CD4-positive, alpha-beta memory T cell (primary cell): ENCODE measurements around the gene COL5A3. TPM values are rescaled to one million over a fixed set of nuclear protein-coding genes. Genes with fewer than 3 reads are reported as not detected.
A peak's percentile ranks its signal among the peaks of the same experiment; 100 is the strongest.
"Not testable (repeated sequence)": the region's sequence is repeated elsewhere in the genome, so short reads cannot be mapped to it uniquely, and the experiment has no call there.

Experiments used
- CTCF ChIA-PET: fragments of 350-600 bp; sonication (Branson Sonifier 250); formaldehyde crosslinking; loops from one replicate; lab custom pipeline; 2021; ENCODE audit warnings: inconsistent platforms; ENCODE audit not compliant: partially characterized antibody; lab: Charles Lee
- POLR2A ChIA-PET: fragments of 350-600 bp; sonication (Branson Sonifier 250); formaldehyde crosslinking; loops from one replicate; lab custom pipeline; 2021; ENCODE audit not compliant: partially characterized antibody; lab: Charles Lee
- DNase-seq, 5 donors: peaks; one replicate each; pipeline versions ENCODE4 v3.0.0 to v3.0.0-alpha.2; 2020 to 2022; ENCODE audit warnings: mixed read lengths in 1 of 5
- H3K27ac ChIP-seq: one replicate; pipeline ENCODE4 v1.7.0; 2013; ENCODE audit warnings: low read depth, low read length
- H3K27me3 ChIP-seq: 2 replicates; pipeline ENCODE4 v1.7.0; 2013; ENCODE audit warnings: mild to moderate bottlenecking, low read length, moderate library complexity; ENCODE audit not compliant: insufficient read depth
- H3K36me3 ChIP-seq: 2 replicates; pipeline ENCODE4 v1.7.0; 2013; ENCODE audit warnings: mild to moderate bottlenecking, low read length, moderate library complexity; ENCODE audit not compliant: insufficient read depth
- H3K4me1 ChIP-seq: 2 replicates; pipeline ENCODE4 v1.7.0; 2013; ENCODE audit warnings: mild to moderate bottlenecking, low read length, moderate library complexity; ENCODE audit not compliant: insufficient read depth
- H3K4me3 ChIP-seq, 2 donors: one replicate each; pipeline ENCODE4 v1.7.0; 2013; ENCODE audit warnings: low read length in 2 of 2, mild to moderate bottlenecking in 1 of 2
- H3K9me3 ChIP-seq, 2 donors: one replicate each; pipeline ENCODE4 v1.7.0; 2013; ENCODE audit warnings: low read length in 2 of 2, control low read depth in 1 of 2; ENCODE audit not compliant: control insufficient read depth in 1 of 2
- H3K27ac Mint-ChIP-seq, 7 donors: one replicate each; pipeline ENCODE4 v1.8.0; 2020 to 2021; ENCODE audit warnings: mixed read lengths in 7 of 7, mild to moderate bottlenecking in 6 of 7, inconsistent platforms in 3 of 7, moderate library complexity in 3 of 7
- H3K27me3 Mint-ChIP-seq, 2 donors: one replicate each; pipeline ENCODE4 v1.8.0; 2020 to 2021; ENCODE audit warnings: mixed read lengths in 2 of 2
- H3K36me3 Mint-ChIP-seq, 2 donors: one replicate each; pipeline ENCODE4 v1.8.0; 2020 to 2021; ENCODE audit warnings: mixed read lengths in 2 of 2, inconsistent platforms in 1 of 2, mild to moderate bottlenecking in 1 of 2
- H3K4me1 Mint-ChIP-seq, 4 donors: one replicate each; pipeline ENCODE4 v1.8.0; 2020 to 2021; ENCODE audit warnings: mixed read lengths in 4 of 4, mild to moderate bottlenecking in 1 of 4
- H3K4me3 Mint-ChIP-seq, 8 donors: one replicate each; pipeline ENCODE4 v1.8.0; 2020 to 2021; ENCODE audit warnings: mixed read lengths in 8 of 8, mild to moderate bottlenecking in 7 of 8, moderate library complexity in 6 of 8, inconsistent platforms in 3 of 8
- H3K9me3 Mint-ChIP-seq, 8 donors: one replicate each; pipeline ENCODE4 v1.8.0; 2020 to 2021; ENCODE audit warnings: mixed read lengths in 8 of 8, mild to moderate bottlenecking in 5 of 8, inconsistent platforms in 3 of 8, moderate library complexity in 1 of 8
- intact Hi-C: fragments of 100-400 bp; cut with micrococcal nuclease; formaldehyde crosslinking; loops from one replicate; pipeline ENCODE4 v1.15.1; 2023
- polyA plus RNA-seq, 2 donors: library from polyadenylated mRNA; unstranded; fragments of 300-500 nt; fragmentation: Illumina TruSeq; gene quantifications; one replicate each; pipeline ENCODE4 v1.2.3, GENCODE V29; 2021
- total RNA-seq, 2 experiments: library from RNA; stranded (reverse); gene quantifications; one replicate each; pipeline ENCODE4 v1.2.3, GENCODE V29; 2021

Gene COL5A3
- total and polyA plus RNA-seq, 4 experiments from 2014 or later = 0.07 to 4.3 (median 2.0) TPM

- Mint-ChIP-seq H3K27ac (no peak overlapping the region), H3K4me1 (peaks cover 14 to 27% (median 22%) of the 10 kb centered on the region in 4 donors), H3K4me3 (no peak overlapping the region), H3K36me3 (no peaks in the 10 kb centered on the region), H3K27me3 (peaks cover 31 to 39% of the 10 kb centered on the region in 2 donors), H3K9me3 (no peaks in the 10 kb centered on the region)
- Histone ChIP-seq H3K4me3 (no peak overlapping the region), H3K27me3 (peaks cover 20% of the 10 kb centered on the region), H3K9me3 (no peaks in the 10 kb centered on the region), H3K27ac (no peak overlapping the region), H3K4me1 (peaks cover 25% of the 10 kb centered on the region), H3K36me3 (no peaks in the 10 kb centered on the region)
- intact Hi-C loops = loop anchor here (1.0 kb wide), 3 partner anchors 69 to 319 kb away; no protein-coding TSS in a partner anchor
- ChIA-PET CTCF (interaction anchor here (0.9 to 5.1 kb wide), 13 partner anchors 12 to 461 kb away, joined by 3 to 74 read pairs (median 6); no protein-coding TSS in a partner anchor), POLR2A (interaction anchor here (1.5 kb wide), 1 partner anchor 96 kb away, joined by 6 read pairs; no protein-coding TSS in a partner anchor)
- DNase-seq = no peak
Observed at GRCh38 chr19:9931629-9932028, 78.7 kb downstream of the COL5A3 start.

- H3K4me1 Mint-ChIP-seq = peaks cover 0 to 2% (median 0%) of the 10 kb centered on the region in 4 donors
- no peak overlapping the region for H3K27ac ChIP-seq
- ChIA-PET CTCF (interaction anchor here (0.7 to 1.9 kb wide), 4 partner anchors 29 to 780 kb away, joined by 3 to 6 read pairs (median 3); no protein-coding TSS in a partner anchor), POLR2A (no interaction called here)
- peaks cover 11 to 15% of the 10 kb centered on the region in 2 donors for H3K27me3 Mint-ChIP-seq
- H3K9me3 Mint-ChIP-seq = peaks cover 0 to 5% (median 0%) of the 10 kb centered on the region in 8 donors
- intact Hi-C loops = no loop called here
- no peaks in the 10 kb centered on the region for H3K4me1 ChIP-seq
- no peaks in the 10 kb centered on the region for H3K27me3 ChIP-seq
- H3K9me3 ChIP-seq = no peaks in the 10 kb centered on the region
- H3K36me3 Mint-ChIP-seq = no peaks in the 10 kb centered on the region
- DNase-seq = no peak
- no peak overlapping the region for H3K4me3 Mint-ChIP-seq
- no peak overlapping the region for H3K4me3 ChIP-seq
- H3K27ac Mint-ChIP-seq = no peak overlapping the region
- H3K36me3 ChIP-seq = no peaks in the 10 kb centered on the region
Observed at GRCh38 chr19:9923440-9923839, 86.9 kb downstream of the COL5A3 start.

- H3K27ac Mint-ChIP-seq, H3K9me3 ChIP-seq, POLR2A ChIA-PET, intact Hi-C loops, H3K4me3 ChIP-seq, H3K27me3 ChIP-seq, DNase-seq, H3K27ac ChIP-seq, H3K4me1 ChIP-seq, H3K36me3 Mint-ChIP-seq, H3K9me3 Mint-ChIP-seq, H3K36me3 ChIP-seq, H3K4me3 Mint-ChIP-seq, H3K4me1 Mint-ChIP-seq: not testable (repeated sequence)
- CTCF ChIA-PET = interaction anchor here (1.9 kb wide), 1 partner anchor 105 kb away, joined by 6 read pairs; no protein-coding TSS in a partner anchor
- peaks cover 14 to 17% of the 10 kb centered on the region in 2 donors for H3K27me3 Mint-ChIP-seq
Observed at GRCh38 chr19:9922782-9923379, 87.4 kb downstream of the COL5A3 start.

- CTCF ChIA-PET = interaction anchor here (0.6 to 2.1 kb wide), 2 partner anchors 15 to 71 kb away, joined by 3 to 7 read pairs; no protein-coding TSS in a partner anchor
- intact Hi-C loops = no loop called here
- peak overlapping the region in 1 of 8 donors; percentile 28 for H3K4me3 Mint-ChIP-seq
Observed at GRCh38 chr19:9917321-9917720, 93.0 kb downstream of the COL5A3 start.

GRCh38 chr19:9916719-9917118, 93.6 kb downstream of the COL5A3 start:
- H3K36me3 ChIP-seq = no peaks in the 10 kb centered on the region
- intact Hi-C loops = no loop called here
- DNase-seq = no peak
- peaks cover 15% of the 10 kb centered on the region for H3K4me1 ChIP-seq
- H3K4me3 Mint-ChIP-seq = peak overlapping the region in 2 of 8 donors; percentile 52 to 56
- ChIA-PET POLR2A (interaction anchor here (1.0 kb wide), 1 partner anchor 81 kb away, joined by 3 read pairs; the partner anchor contains the start of gene PIN1), CTCF (interaction anchor here (1.6 to 2.1 kb wide), 2 partner anchors 10 to 71 kb away, joined by 3 to 7 read pairs; no protein-coding TSS in a partner anchor)
- H3K4me3 ChIP-seq = no peak overlapping the region
- H3K27me3 Mint-ChIP-seq = peaks cover 21 to 28% of the 10 kb centered on the region in 2 donors
- H3K9me3 Mint-ChIP-seq = peaks cover 0 to 2% (median 0%) of the 10 kb centered on the region in 8 donors
- peak overlapping the region in 1 of 7 donors; percentile 6 for H3K27ac Mint-ChIP-seq
- no peaks in the 10 kb centered on the region for H3K9me3 ChIP-seq
- H3K27ac ChIP-seq = no peak overlapping the region
- peaks cover 14% of the 10 kb centered on the region for H3K27me3 ChIP-seq
- H3K36me3 Mint-ChIP-seq = no peaks in the 10 kb centered on the region
- peaks cover 4 to 18% (median 7%) of the 10 kb centered on the region in 4 donors for H3K4me1 Mint-ChIP-seq

More at GRCh38 chr19:9917321-9917720, 93.0 kb downstream of the COL5A3 start:
- Mint-ChIP-seq H3K36me3 (no peaks in the 10 kb centered on the region), H3K27me3 (peaks cover 21 to 28% of the 10 kb centered on the region in 2 donors), H3K4me1 (peaks cover 4 to 18% (median 7%) of the 10 kb centered on the region in 4 donors), H3K9me3 (peaks cover 0 to 2% (median 0%) of the 10 kb centered on the region in 8 donors), H3K27ac (no peak overlapping the region)
- peaks cover 8% of the 10 kb centered on the region for H3K27me3 ChIP-seq
- no peak overlapping the region for H3K27ac ChIP-seq
- peaks cover 15% of the 10 kb centered on the region for H3K4me1 ChIP-seq
- no peaks in the 10 kb centered on the region for H3K36me3 ChIP-seq
- no peak for DNase-seq
- no peaks in the 10 kb centered on the region for H3K9me3 ChIP-seq
- H3K4me3 ChIP-seq = no peak overlapping the region
- POLR2A ChIA-PET = interaction anchor here (1.0 kb wide), 1 partner anchor 82 kb away, joined by 3 read pairs; the partner anchor contains the start of gene PIN1

- H3K4me1 ChIP-seq = peaks cover 15% of the 10 kb centered on the region
- Mint-ChIP-seq H3K9me3 (peaks cover 0 to 2% (median 0%) of the 10 kb centered on the region in 8 donors), H3K36me3 (no peaks in the 10 kb centered on the region), H3K4me1 (peaks cover 4 to 18% (median 7%) of the 10 kb centered on the region in 4 donors), H3K4me3 (peak overlapping the region; percentile 61 to 81 (median 78)), H3K27me3 (peaks cover 18 to 27% of the 10 kb centered on the region in 2 donors), H3K27ac (peak overlapping the region in 1 of 7 donors; percentile 30)
- DNase-seq = peak; percentile 74 to 81 (median 77)
- ChIA-PET POLR2A (interaction anchor here (2.0 kb wide), 1 partner anchor 80 kb away, joined by 5 read pairs; the partner anchor contains the start of gene PIN1), CTCF (interaction anchor here (1.0 kb wide), 1 partner anchor 80 kb away, joined by 3 read pairs; the partner anchor contains the start of gene PIN1)
- no peaks in the 10 kb centered on the region for H3K36me3 ChIP-seq
- peak overlapping the region; percentile 14 to 64 for H3K4me3 ChIP-seq
- peaks cover 20% of the 10 kb centered on the region for H3K27me3 ChIP-seq
- intact Hi-C loops = loop anchor here (1.0 to 2.0 kb wide), 8 partner anchors 56 to 778 kb away; partner anchors contain the start of genes PIN1 and ZNF561
- no peak overlapping the region for H3K27ac ChIP-seq
- no peaks in the 10 kb centered on the region for H3K9me3 ChIP-seq
Observed at GRCh38 chr19:9914315-9915207, 95.7 kb downstream of the COL5A3 start.
